Neural cell (in vitro differentiated cells): ENCODE data around the gene RFC4. TPM values are rescaled to one million over a fixed set of nuclear protein-coding genes. Genes with fewer than 3 reads are reported as not detected.

Source experiments
- H2AFZ ChIP-seq: fragments of 200-600, 300-800 bp; sonication (generic), shearing (Covaris generic); 2 replicates; pipeline ENCODE4 v1.6.0; 2014; ENCODE audit warnings: low read depth, mild to moderate bottlenecking, antibody characterized with exemption, low read length, moderate library complexity
- H3F3A ChIP-seq: fragments of 200-600 bp; shearing (Covaris generic); 2 replicates; pipeline ENCODE4 v1.6.1; 2016; ENCODE audit warnings: mild to moderate bottlenecking, moderate library complexity, mixed read lengths, antibody characterized with exemption, low read length; ENCODE audit not compliant: insufficient read depth, poor library complexity, severe bottlenecking
- H3K27ac ChIP-seq: fragments of 200-600, 300-800 bp; sonication (generic), shearing (Covaris generic); 2 replicates; pipeline ENCODE4 v1.5.1; 2014; ENCODE audit warnings: mild to moderate bottlenecking, low read length, moderate library complexity
- H3K27me3 ChIP-seq: fragments of 300-800, 200-600 bp; sonication (generic), shearing (Covaris generic); 2 replicates; pipeline ENCODE4 v1.6.0; 2014; ENCODE audit warnings: mild to moderate bottlenecking, low read depth, low read length, moderate library complexity; ENCODE audit not compliant: insufficient read depth
- H3K36me3 ChIP-seq: fragments of 300-800, 200-600 bp; sonication (generic), shearing (Covaris generic); 2 replicates; pipeline ENCODE4 v1.5.1; 2014; ENCODE audit warnings: mild to moderate bottlenecking, antibody characterized with exemption, low read length, moderate library complexity; ENCODE audit not compliant: insufficient read depth
- H3K4me2 ChIP-seq: fragments of 300-800, 200-600 bp; sonication (generic), shearing (Covaris generic); 2 replicates; pipeline ENCODE4 v1.6.0; 2014; ENCODE audit warnings: mild to moderate bottlenecking, low read length
- H3K4me3 ChIP-seq: fragments of 300-800, 200-600 bp; sonication (generic), shearing (Covaris generic); 2 replicates; pipeline ENCODE4 v1.5.1; 2014; ENCODE audit warnings: mild to moderate bottlenecking, low read length, moderate library complexity
- H3K79me2 ChIP-seq: fragments of 200-600 bp; shearing (Covaris generic); replicated peaks from 2 replicates; pipeline ENCODE4 v1.6.0; 2014; ENCODE audit warnings: mild to moderate bottlenecking, low read length, moderate library complexity; ENCODE audit not compliant: insufficient read depth
- H3K9ac ChIP-seq: fragments of 300-800, 200-600 bp; sonication (generic), shearing (Covaris generic); 2 replicates; pipeline ENCODE4 v1.6.1; 2016; ENCODE audit warnings: mild to moderate bottlenecking, low read length, mixed read lengths
- H3K9me2 ChIP-seq: fragments of 200-600 bp; shearing (Covaris generic); 2 replicates; pipeline ENCODE4 v1.6.1; 2016; ENCODE audit warnings: mild to moderate bottlenecking, low read length, mixed read lengths; ENCODE audit not compliant: insufficient read depth
- H3K9me3 ChIP-seq: fragments of 200-600, 300-800 bp; sonication (generic), shearing (Covaris generic); 2 replicates; pipeline ENCODE4 v1.6.1; 2016; ENCODE audit warnings: mild to moderate bottlenecking, mixed run types, low read length, moderate library complexity, mixed read lengths
- H4K20me1 ChIP-seq: fragments of 200-600 bp; shearing (Covaris generic); 2 replicates; pipeline ENCODE4 v1.6.1; 2016; ENCODE audit warnings: mild to moderate bottlenecking, mixed run types; ENCODE audit not compliant: insufficient read depth
- EP300 ChIP-seq: fragments of 450-650 bp; conservative IDR thresholded peaks from 2 replicates; pipeline ENCODE4 v1.6.1; 2014; ENCODE audit warnings: antibody characterized with exemption, mild to moderate bottlenecking, moderate library complexity; ENCODE audit not compliant: poor library complexity, severe bottlenecking
- EZH2 ChIP-seq: fragments of 200-600, 300-800 bp; shearing (Covaris generic), sonication (generic); IDR thresholded peaks from 2 replicates; pipeline ENCODE4 v1.6.1; 2014; ENCODE audit warnings: antibody characterized with exemption, low read length, borderline replicate concordance, mild to moderate bottlenecking; ENCODE audit not compliant: insufficient read depth, poor library complexity, severe bottlenecking
- MXI1 ChIP-seq: fragments of 450-650 bp; conservative IDR thresholded peaks from 2 replicates; pipeline ENCODE4 v1.6.1; 2014; ENCODE audit warnings: antibody characterized with exemption, mild to moderate bottlenecking; ENCODE audit not compliant: poor library complexity, severe bottlenecking
- POLR2AphosphoS5 ChIP-seq: IDR thresholded peaks from 2 replicates; pipeline ENCODE4 v1.6.1; 2012
- RAD21 ChIP-seq: fragments of 450-650 bp; conservative IDR thresholded peaks from 2 replicates; pipeline ENCODE4 v1.6.1; 2014; ENCODE audit warnings: antibody characterized with exemption, mild to moderate bottlenecking, moderate library complexity
- SMC3 ChIP-seq: fragments of 450-650 bp; conservative IDR thresholded peaks from 2 replicates; pipeline ENCODE4 v1.6.1; 2014; ENCODE audit warnings: antibody characterized with exemption, mild to moderate bottlenecking, moderate library complexity; ENCODE audit not compliant: poor library complexity
- TAF1 ChIP-seq: IDR thresholded peaks from 2 replicates; pipeline ENCODE4 v1.6.1; 2012; ENCODE audit warnings: low read depth
- polyA plus RNA-seq: library from polyadenylated mRNA; depleted of rRNA; stranded (reverse); fragments of >200 nt; gene quantifications from 2 replicates; pipeline ENCODE4 v1.2.3, GENCODE V29; 2014
- TF ChIP-seq, protein P1 (sequence below): IDR thresholded peaks from 2 replicates; pipeline ENCODE4 v1.6.1; 2012; ENCODE audit warnings: borderline replicate concordance
- TF ChIP-seq, protein P2 (sequence below): fragments of 450-650 bp; IDR thresholded peaks from 2 replicates; pipeline ENCODE4 v1.5.1; 2014; ENCODE audit warnings: antibody characterized with exemption, mild to moderate bottlenecking, moderate library complexity; ENCODE audit not compliant: poor library complexity, severe bottlenecking

RFC4 gene
- polyA plus RNA-seq, 1 donor from 2014 or later, result 85.2 TPM

- H3K4me3 ChIP-seq, result no peak overlapping the region
- TF ChIP-seq, protein P1, sequence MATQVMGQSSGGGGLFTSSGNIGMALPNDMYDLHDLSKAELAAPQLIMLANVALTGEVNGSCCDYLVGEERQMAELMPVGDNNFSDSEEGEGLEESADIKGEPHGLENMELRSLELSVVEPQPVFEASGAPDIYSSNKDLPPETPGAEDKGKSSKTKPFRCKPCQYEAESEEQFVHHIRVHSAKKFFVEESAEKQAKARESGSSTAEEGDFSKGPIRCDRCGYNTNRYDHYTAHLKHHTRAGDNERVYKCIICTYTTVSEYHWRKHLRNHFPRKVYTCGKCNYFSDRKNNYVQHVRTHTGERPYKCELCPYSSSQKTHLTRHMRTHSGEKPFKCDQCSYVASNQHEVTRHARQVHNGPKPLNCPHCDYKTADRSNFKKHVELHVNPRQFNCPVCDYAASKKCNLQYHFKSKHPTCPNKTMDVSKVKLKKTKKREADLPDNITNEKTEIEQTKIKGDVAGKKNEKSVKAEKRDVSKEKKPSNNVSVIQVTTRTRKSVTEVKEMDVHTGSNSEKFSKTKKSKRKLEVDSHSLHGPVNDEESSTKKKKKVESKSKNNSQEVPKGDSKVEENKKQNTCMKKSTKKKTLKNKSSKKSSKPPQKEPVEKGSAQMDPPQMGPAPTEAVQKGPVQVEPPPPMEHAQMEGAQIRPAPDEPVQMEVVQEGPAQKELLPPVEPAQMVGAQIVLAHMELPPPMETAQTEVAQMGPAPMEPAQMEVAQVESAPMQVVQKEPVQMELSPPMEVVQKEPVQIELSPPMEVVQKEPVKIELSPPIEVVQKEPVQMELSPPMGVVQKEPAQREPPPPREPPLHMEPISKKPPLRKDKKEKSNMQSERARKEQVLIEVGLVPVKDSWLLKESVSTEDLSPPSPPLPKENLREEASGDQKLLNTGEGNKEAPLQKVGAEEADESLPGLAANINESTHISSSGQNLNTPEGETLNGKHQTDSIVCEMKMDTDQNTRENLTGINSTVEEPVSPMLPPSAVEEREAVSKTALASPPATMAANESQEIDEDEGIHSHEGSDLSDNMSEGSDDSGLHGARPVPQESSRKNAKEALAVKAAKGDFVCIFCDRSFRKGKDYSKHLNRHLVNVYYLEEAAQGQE, result no peak
- TF ChIP-seq RAD21, result no peak
- TF ChIP-seq, protein P2, sequence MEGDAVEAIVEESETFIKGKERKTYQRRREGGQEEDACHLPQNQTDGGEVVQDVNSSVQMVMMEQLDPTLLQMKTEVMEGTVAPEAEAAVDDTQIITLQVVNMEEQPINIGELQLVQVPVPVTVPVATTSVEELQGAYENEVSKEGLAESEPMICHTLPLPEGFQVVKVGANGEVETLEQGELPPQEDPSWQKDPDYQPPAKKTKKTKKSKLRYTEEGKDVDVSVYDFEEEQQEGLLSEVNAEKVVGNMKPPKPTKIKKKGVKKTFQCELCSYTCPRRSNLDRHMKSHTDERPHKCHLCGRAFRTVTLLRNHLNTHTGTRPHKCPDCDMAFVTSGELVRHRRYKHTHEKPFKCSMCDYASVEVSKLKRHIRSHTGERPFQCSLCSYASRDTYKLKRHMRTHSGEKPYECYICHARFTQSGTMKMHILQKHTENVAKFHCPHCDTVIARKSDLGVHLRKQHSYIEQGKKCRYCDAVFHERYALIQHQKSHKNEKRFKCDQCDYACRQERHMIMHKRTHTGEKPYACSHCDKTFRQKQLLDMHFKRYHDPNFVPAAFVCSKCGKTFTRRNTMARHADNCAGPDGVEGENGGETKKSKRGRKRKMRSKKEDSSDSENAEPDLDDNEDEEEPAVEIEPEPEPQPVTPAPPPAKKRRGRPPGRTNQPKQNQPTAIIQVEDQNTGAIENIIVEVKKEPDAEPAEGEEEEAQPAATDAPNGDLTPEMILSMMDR, result no peak
- no peak for TF ChIP-seq MXI1
- TF ChIP-seq EZH2, result no peak
- TF ChIP-seq POLR2AphosphoS5, result no peak
- no peak for TF ChIP-seq EP300
- TF ChIP-seq SMC3, result no peak
- no peak for TF ChIP-seq TAF1
These were observed 52.3 kb downstream of the RFC4 start for GRCh38 chr3:186754006-186754405.

GRCh38 chr3:186751480-186751879 is 54.8 kb downstream of the RFC4 start:
- no peaks in the 10 kb centered on the region for H3K9me3 ChIP-seq
- H2AFZ ChIP-seq, result no peak overlapping the region
- no peaks in the 10 kb centered on the region for H3F3A ChIP-seq
- no peak overlapping the region for H3K4me2 ChIP-seq
- TF ChIP-seq POLR2AphosphoS5 (no peak), RAD21 (no peak), EP300 (no peak), EZH2 (no peak), SMC3 (no peak), MXI1 (no peak), TAF1 (no peak)
- TF ChIP-seq, protein P2, result no peak
- TF ChIP-seq, protein P1, result no peak
- no peak overlapping the region for H3K9ac ChIP-seq
- H3K79me2 ChIP-seq, result no peaks in the 10 kb centered on the region
- no peaks in the 10 kb centered on the region for H3K9me2 ChIP-seq
- H4K20me1 ChIP-seq, result no peaks in the 10 kb centered on the region
- no peak overlapping the region for H3K4me3 ChIP-seq
- no peak overlapping the region for H3K27ac ChIP-seq
- no peaks in the 10 kb centered on the region for H3K27me3 ChIP-seq
- no peaks in the 10 kb centered on the region for H3K36me3 ChIP-seq

More at GRCh38 chr3:186754006-186754405, 52.3 kb downstream of the RFC4 start:
- H3K27me3 ChIP-seq, result no peaks in the 10 kb centered on the region
- H3K9ac ChIP-seq, result no peak overlapping the region
- H3F3A ChIP-seq, result no peaks in the 10 kb centered on the region
- H2AFZ ChIP-seq, result no peak overlapping the region
- no peaks in the 10 kb centered on the region for H3K79me2 ChIP-seq
- no peaks in the 10 kb centered on the region for H3K9me3 ChIP-seq
- no peaks in the 10 kb centered on the region for H4K20me1 ChIP-seq
- no peak overlapping the region for H3K4me2 ChIP-seq
- H3K9me2 ChIP-seq, result no peaks in the 10 kb centered on the region
- no peaks in the 10 kb centered on the region for H3K36me3 ChIP-seq
- no peak overlapping the region for H3K27ac ChIP-seq
